Peyer's patch (tissue), 4 donors: ENCODE results near the gene BAIAP2. TPM values are rescaled to one million over a fixed set of nuclear protein-coding genes. Genes with fewer than 3 reads are reported as not detected.

ENCODE experiments used
- DNase-seq, 3 donors: peaks; one replicate each; pipeline ENCODE4 v3.0.0-alpha.2; 2017 to 2019
- H3K27ac ChIP-seq, 4 donors: fragments of 200-600 bp; sonication (generic); one replicate each; pipeline ENCODE4 v1.5.1; 2016 to 2019
- H3K27me3 ChIP-seq, 2 donors: fragments of 200-600 bp; sonication (generic); one replicate each; pipeline ENCODE4 v1.5.1; 2019
- H3K36me3 ChIP-seq, 3 donors: fragments of 200-600 bp; sonication (generic); one replicate each; pipeline ENCODE4 v1.5.1; 2016 to 2019
- H3K4me1 ChIP-seq, 4 donors: fragments of 200-600 bp; sonication (generic); one replicate each; pipeline ENCODE4 v1.5.1; 2016 to 2019
- H3K4me3 ChIP-seq, 4 donors: fragments of 200-600 bp; sonication (generic); 1 replicate in 3 of 4; 2 replicates in 1 of 4; pipeline ENCODE4 v1.5.1; 2016 to 2019; ENCODE audit warnings: mild to moderate bottlenecking in 1 of 4
- H3K9me3 ChIP-seq, 4 donors: fragments of 200-600 bp; sonication (generic); one replicate each; pipeline ENCODE4 v1.5.1; 2016 to 2019; ENCODE audit warnings: mild to moderate bottlenecking in 1 of 4
- POLR2A ChIP-seq, 2 donors: fragments of 450-650 bp; IDR thresholded peaks; one replicate each; pipeline ENCODE4 v1.5.1; 2017; ENCODE audit warnings: antibody characterized with exemption in 2 of 2, mild to moderate bottlenecking in 2 of 2, moderate library complexity in 2 of 2
- total RNA-seq, 4 donors: library from RNA; depleted of rRNA; stranded (reverse); fragments of >200 nt; gene quantifications; one replicate each; pipeline ENCODE4 v1.1.0, GENCODE V29; 2016
- TF ChIP-seq, protein P1 (sequence below), 6 experiments: fragments of 450-650 bp in 4 of 6; fragments of 200-600 bp in 2 of 6; sonication (generic) in 1 of 6; IDR thresholded peaks; one replicate each; pipeline ENCODE4 v1.5.1; 2017 to 2019; ENCODE audit warnings: antibody characterized with exemption in 6 of 6, mild to moderate bottlenecking in 3 of 6, moderate library complexity in 1 of 6

BAIAP2 gene
- total RNA-seq, 4 donors from 2014 or later = 10.2 to 61.9 (median 17.6) TPM

- TF ChIP-seq, protein P1, sequence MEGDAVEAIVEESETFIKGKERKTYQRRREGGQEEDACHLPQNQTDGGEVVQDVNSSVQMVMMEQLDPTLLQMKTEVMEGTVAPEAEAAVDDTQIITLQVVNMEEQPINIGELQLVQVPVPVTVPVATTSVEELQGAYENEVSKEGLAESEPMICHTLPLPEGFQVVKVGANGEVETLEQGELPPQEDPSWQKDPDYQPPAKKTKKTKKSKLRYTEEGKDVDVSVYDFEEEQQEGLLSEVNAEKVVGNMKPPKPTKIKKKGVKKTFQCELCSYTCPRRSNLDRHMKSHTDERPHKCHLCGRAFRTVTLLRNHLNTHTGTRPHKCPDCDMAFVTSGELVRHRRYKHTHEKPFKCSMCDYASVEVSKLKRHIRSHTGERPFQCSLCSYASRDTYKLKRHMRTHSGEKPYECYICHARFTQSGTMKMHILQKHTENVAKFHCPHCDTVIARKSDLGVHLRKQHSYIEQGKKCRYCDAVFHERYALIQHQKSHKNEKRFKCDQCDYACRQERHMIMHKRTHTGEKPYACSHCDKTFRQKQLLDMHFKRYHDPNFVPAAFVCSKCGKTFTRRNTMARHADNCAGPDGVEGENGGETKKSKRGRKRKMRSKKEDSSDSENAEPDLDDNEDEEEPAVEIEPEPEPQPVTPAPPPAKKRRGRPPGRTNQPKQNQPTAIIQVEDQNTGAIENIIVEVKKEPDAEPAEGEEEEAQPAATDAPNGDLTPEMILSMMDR (IDR thresholded peaks at IDR 0.05) = no peak
- TF ChIP-seq POLR2A (IDR thresholded peaks at IDR 0.05) = no peak
- no peak for DNase-seq
- peaks cover 3 to 46% (median 30%) of the 10 kb centered on the region in 4 donors for H3K4me1 ChIP-seq
- peaks cover 0 to 7% (median 0%) of the 10 kb centered on the region in 3 donors for H3K36me3 ChIP-seq
- no peak overlapping the region for H3K4me3 ChIP-seq
- peak overlapping the region in 2 of 4 donors; percentile 22 to 59 for H3K27ac ChIP-seq
- H3K27me3 ChIP-seq = no peaks in the 10 kb centered on the region
- no peaks in the 10 kb centered on the region for H3K9me3 ChIP-seq
Observed at GRCh38 chr17:81096741-81097133, 61.8 kb downstream of the BAIAP2 start.

GRCh38 chr17:81097134-81097942, 62.4 kb downstream of the BAIAP2 start:
- TF ChIP-seq POLR2A (IDR thresholded peaks at IDR 0.05) = no peak
- TF ChIP-seq, protein P1 (IDR thresholded peaks at IDR 0.05) = peak in 5 of 6 experiments; percentile 40 to 64 (median 53)
- H3K4me3 ChIP-seq = peak overlapping the region in 2 of 4 donors; percentile 3 to 7
- peak; percentile 61 to 80 (median 76) for DNase-seq
- H3K4me1 ChIP-seq = peaks cover 3 to 46% (median 32%) of the 10 kb centered on the region in 4 donors
- no peaks in the 10 kb centered on the region for H3K9me3 ChIP-seq
- H3K36me3 ChIP-seq = peaks cover 0 to 7% (median 0%) of the 10 kb centered on the region in 3 donors
- H3K27me3 ChIP-seq = no peaks in the 10 kb centered on the region
- H3K27ac ChIP-seq = peak overlapping the region in 3 of 4 donors; percentile 22 to 59 (median 49)

DNA sequence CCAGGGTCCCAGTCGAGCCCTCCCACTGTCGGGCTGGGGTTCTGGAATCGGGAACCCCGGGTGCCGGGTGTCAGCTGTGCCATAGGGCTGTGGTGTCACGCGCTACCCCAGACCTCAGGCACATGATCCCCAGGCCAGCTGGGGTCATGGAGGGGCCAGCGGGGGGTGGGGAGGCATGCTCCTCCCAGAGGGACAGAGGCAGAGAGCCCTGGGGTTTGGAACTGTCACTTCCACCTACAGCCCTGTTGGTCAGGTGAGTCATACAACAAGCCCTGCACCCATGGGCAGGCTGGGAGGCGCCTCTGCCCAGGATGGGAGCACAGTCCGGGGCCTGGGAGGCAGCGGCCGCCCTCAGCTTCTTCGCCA, 63.0 kb downstream of the BAIAP2 start:
- H3K4me3 ChIP-seq = peak overlapping the region in 2 of 4 donors; percentile 3 to 7
- H3K9me3 ChIP-seq = no peaks in the 10 kb centered on the region
- peaks cover 3 to 46% (median 32%) of the 10 kb centered on the region in 4 donors for H3K4me1 ChIP-seq
- H3K36me3 ChIP-seq = peaks cover 0 to 7% (median 0%) of the 10 kb centered on the region in 3 donors
- DNase-seq = peak in 1 of 3 donors; percentile 61
- H3K27me3 ChIP-seq = no peaks in the 10 kb centered on the region
- TF ChIP-seq, protein P1 (IDR thresholded peaks at IDR 0.05) = no peak
- TF ChIP-seq POLR2A (IDR thresholded peaks at IDR 0.05) = no peak
- peak overlapping the region in 1 of 4 donors; percentile 22 for H3K27ac ChIP-seq

DNA sequence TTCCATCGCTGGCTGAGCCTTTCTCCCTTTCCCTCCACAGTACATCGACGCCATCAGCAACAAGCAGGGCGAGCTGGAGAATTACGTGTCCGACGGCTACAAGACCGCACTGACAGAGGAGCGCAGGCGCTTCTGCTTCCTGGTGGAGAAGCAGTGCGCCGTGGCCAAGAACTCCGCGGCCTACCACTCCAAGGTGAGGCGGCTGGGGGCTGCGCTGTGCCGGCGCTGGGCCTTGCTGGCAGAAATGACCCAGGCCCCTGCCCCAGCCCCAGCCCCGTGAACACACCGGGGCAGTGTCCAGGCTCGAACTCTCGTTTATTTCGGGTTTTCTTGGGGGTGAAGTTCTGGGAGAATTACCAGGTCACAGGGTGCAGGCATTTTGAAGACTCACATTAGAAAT, 64.9 kb downstream of the BAIAP2 start:
- Histone ChIP-seq H3K9me3 (no peaks in the 10 kb centered on the region), H3K36me3 (peaks cover 0 to 16% (median 0%) of the 10 kb centered on the region in 3 donors), H3K4me3 (no peak overlapping the region), H3K27me3 (no peaks in the 10 kb centered on the region), H3K4me1 (peaks cover 3 to 39% (median 29%) of the 10 kb centered on the region in 4 donors), H3K27ac (no peak overlapping the region)
- no peak for DNase-seq
- TF ChIP-seq, protein P1 (IDR thresholded peaks at IDR 0.05) = no peak
- TF ChIP-seq POLR2A (IDR thresholded peaks at IDR 0.05) = no peak

DNA sequence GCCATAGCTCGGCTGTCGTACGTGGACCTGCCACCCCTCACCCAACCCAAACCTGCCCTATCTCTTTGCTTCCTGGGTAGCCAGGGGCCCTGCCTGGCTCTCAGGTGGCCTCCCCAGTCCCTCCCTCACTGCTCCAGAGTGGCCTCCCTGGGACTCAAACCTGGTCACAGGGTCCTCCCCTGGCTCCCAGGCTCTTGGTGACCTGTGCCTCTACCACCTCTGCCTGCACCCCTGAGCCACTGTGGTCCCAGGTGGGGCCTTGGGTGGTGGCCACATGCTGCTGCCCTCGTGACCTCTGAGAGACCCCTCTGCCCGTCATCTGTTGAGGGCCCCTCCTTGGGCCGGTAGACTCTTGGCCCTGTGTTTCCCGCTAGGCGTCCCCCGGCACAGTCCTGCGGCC, 65.7 kb downstream of the BAIAP2 start:
- H3K4me3 ChIP-seq = no peak overlapping the region
- H3K27me3 ChIP-seq = no peaks in the 10 kb centered on the region
- TF ChIP-seq, protein P1 (IDR thresholded peaks at IDR 0.05) = no peak
- TF ChIP-seq POLR2A (IDR thresholded peaks at IDR 0.05) = no peak
- H3K36me3 ChIP-seq = peaks cover 0 to 21% (median 0%) of the 10 kb centered on the region in 3 donors
- no peak overlapping the region for H3K27ac ChIP-seq
- DNase-seq = no peak
- no peaks in the 10 kb centered on the region for H3K9me3 ChIP-seq
- H3K4me1 ChIP-seq = peaks cover 3 to 32% (median 22%) of the 10 kb centered on the region in 4 donors
